Measurements from ENCODE around the gene PSAP.

DNA sequence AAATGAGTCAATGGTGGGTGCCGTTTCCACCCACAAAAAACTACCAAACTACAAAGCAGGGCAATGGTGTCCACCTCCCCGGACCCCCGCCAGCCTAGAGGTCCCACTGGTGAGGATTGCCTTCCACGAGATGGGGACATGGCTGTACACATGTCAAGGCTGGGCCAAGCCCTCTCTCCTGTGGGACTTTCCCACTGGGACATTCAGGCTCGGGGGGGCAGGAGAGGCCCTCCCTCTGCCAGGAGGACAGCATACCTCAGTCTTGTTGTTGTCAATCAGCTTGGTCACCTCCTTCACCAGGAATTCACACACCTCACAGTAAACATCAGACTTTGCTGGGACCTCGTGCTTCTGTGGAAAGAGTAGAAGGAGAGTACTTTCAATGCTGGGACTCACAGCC, 31.1 kb downstream of the PSAP start:
- no peak for TF ChIP-seq HDGF (IDR thresholded peaks at IDR 0.05; ENCODE audit: borderline replicate concordance)
- TF ChIP-seq SUZ12 (IDR thresholded peaks at IDR 0.05), result no peak
- no peak for TF ChIP-seq NFRKB (IDR thresholded peaks at IDR 0.05)
- TF ChIP-seq FOXK2 (IDR thresholded peaks at IDR 0.05), result no peak
- TF ChIP-seq, protein P1, sequence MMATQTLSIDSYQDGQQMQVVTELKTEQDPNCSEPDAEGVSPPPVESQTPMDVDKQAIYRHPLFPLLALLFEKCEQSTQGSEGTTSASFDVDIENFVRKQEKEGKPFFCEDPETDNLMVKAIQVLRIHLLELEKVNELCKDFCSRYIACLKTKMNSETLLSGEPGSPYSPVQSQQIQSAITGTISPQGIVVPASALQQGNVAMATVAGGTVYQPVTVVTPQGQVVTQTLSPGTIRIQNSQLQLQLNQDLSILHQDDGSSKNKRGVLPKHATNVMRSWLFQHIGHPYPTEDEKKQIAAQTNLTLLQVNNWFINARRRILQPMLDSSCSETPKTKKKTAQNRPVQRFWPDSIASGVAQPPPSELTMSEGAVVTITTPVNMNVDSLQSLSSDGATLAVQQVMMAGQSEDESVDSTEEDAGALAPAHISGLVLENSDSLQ (IDR thresholded peaks at IDR 0.05), result no peak
- no peak for TF ChIP-seq FOXM1 (IDR thresholded peaks at IDR 0.05; ENCODE audit: borderline replicate concordance)
- no peak for TF ChIP-seq LEF1 (IDR thresholded peaks at IDR 0.05; ENCODE audit: borderline replicate concordance)
- TF ChIP-seq FOXA1 (IDR thresholded peaks at IDR 0.05), result no peak
- TF ChIP-seq ELF4 (IDR thresholded peaks at IDR 0.05), result no peak
- no peak for TF ChIP-seq BHLHE40 (IDR thresholded peaks at IDR 0.05; ENCODE audit: borderline replicate concordance)
